ENCODE results near the gene DCAF11. TPM values are rescaled to one million over a fixed set of nuclear protein-coding genes. Genes with fewer than 3 reads are reported as not detected.

Gene DCAF11
- total RNA-seq, 4 donors from 2014 or later = 64.2 to 71.7 (median 68.3) TPM

GRCh38 chr14:24110060-24110459 is 4.5 kb upstream of the DCAF11 start:
- no peaks in the 10 kb centered on the region for H3K9me3 ChIP-seq
- 82% methylated on average over 9 of the region's 9 CpGs for WGBS
- no peaks in the 10 kb centered on the region for H3K36me3 ChIP-seq
- no peak for TF ChIP-seq EP300 (IDR thresholded peaks at IDR 0.05)
- TF ChIP-seq POLR2AphosphoS5 (IDR thresholded peaks at IDR 0.05) = no peak
- no peak for TF ChIP-seq CTCF (IDR thresholded peaks at IDR 0.05)
- no peak for TF ChIP-seq POLR2A (IDR thresholded peaks at IDR 0.05)
- H3K4me1 ChIP-seq = peaks cover 20% of the 10 kb centered on the region
- no peak for DNase-seq (ENCODE audit: low spot score in 2 of 2)
- H3K4me3 ChIP-seq = no peak overlapping the region
- no peak overlapping the region for H3K27ac ChIP-seq
- no peaks in the 10 kb centered on the region for H3K27me3 ChIP-seq

DNA sequence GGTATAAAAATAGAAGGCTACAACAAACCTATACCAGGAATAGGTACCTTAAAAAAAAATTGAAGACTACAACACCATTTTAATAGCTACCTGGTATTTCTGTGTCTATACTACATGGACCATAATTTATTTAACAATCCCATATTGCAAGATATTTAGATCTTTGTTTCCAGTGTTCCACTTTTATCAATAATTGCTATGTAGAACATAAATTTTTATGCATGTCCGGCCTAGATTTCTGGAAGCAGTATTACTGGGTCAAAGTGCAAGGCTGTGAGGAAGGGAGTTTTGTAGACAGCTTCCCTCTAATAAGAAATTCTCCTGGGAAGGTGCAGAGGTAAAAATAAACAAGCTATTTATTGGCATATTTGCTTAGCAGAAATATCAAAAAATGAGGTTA is 4.1 kb upstream of the DCAF11 start:
- no peak for DNase-seq (ENCODE audit: low spot score in 2 of 2)
- H3K27ac ChIP-seq = no peak overlapping the region
- no peak for TF ChIP-seq EP300 (IDR thresholded peaks at IDR 0.05)
- no peak for TF ChIP-seq POLR2AphosphoS5 (IDR thresholded peaks at IDR 0.05)
- no peak for TF ChIP-seq CTCF (IDR thresholded peaks at IDR 0.05)
- TF ChIP-seq POLR2A (IDR thresholded peaks at IDR 0.05) = no peak
- H3K27me3 ChIP-seq = no peaks in the 10 kb centered on the region
- H3K4me3 ChIP-seq = no peak overlapping the region
- no peaks in the 10 kb centered on the region for H3K9me3 ChIP-seq
- 65% methylated on average over 1 of the region's 1 CpG for WGBS
- no peaks in the 10 kb centered on the region for H3K36me3 ChIP-seq
- H3K4me1 ChIP-seq = peaks cover 24% of the 10 kb centered on the region

- no peaks in the 10 kb centered on the region for H3K9me3 ChIP-seq
- H3K27me3 ChIP-seq = no peaks in the 10 kb centered on the region
- DNase-seq (ENCODE audit: low spot score in 2 of 2) = no peak
- H3K27ac ChIP-seq = peak overlapping the region; percentile 100
- peaks cover 35% of the 10 kb centered on the region for H3K4me1 ChIP-seq
- H3K4me3 ChIP-seq = peak overlapping the region; percentile 70
- no peak for TF ChIP-seq POLR2A (IDR thresholded peaks at IDR 0.05)
- no peak for TF ChIP-seq CTCF (IDR thresholded peaks at IDR 0.05)
- no peak for TF ChIP-seq POLR2AphosphoS5 (IDR thresholded peaks at IDR 0.05)
- no peak for TF ChIP-seq EP300 (IDR thresholded peaks at IDR 0.05)
- WGBS = 19% methylated on average over 15 of the region's 15 CpGs
- peaks cover 14% of the 10 kb centered on the region for H3K36me3 ChIP-seq
These were observed 1.2 kb upstream of the DCAF11 start for GRCh38 chr14:24113379-24113800.

GRCh38 chr14:24113801-24114531 is 611 bp upstream of the DCAF11 start:
- no peaks in the 10 kb centered on the region for H3K9me3 ChIP-seq
- H3K36me3 ChIP-seq = peaks cover 19% of the 10 kb centered on the region
- 0% methylated on average over 23 of the region's 42 CpGs for WGBS
- no peaks in the 10 kb centered on the region for H3K27me3 ChIP-seq
- peak overlapping the region; percentile 70 for H3K4me3 ChIP-seq
- DNase-seq (ENCODE audit: low spot score in 2 of 2) = peak; percentile 94
- TF ChIP-seq POLR2AphosphoS5 (IDR thresholded peaks at IDR 0.05) = peak in 1 of 3 donors; percentile 32
- no peak for TF ChIP-seq POLR2A (IDR thresholded peaks at IDR 0.05)
- H3K27ac ChIP-seq = peak overlapping the region; percentile 100
- H3K4me1 ChIP-seq = peaks cover 30% of the 10 kb centered on the region

DNA sequence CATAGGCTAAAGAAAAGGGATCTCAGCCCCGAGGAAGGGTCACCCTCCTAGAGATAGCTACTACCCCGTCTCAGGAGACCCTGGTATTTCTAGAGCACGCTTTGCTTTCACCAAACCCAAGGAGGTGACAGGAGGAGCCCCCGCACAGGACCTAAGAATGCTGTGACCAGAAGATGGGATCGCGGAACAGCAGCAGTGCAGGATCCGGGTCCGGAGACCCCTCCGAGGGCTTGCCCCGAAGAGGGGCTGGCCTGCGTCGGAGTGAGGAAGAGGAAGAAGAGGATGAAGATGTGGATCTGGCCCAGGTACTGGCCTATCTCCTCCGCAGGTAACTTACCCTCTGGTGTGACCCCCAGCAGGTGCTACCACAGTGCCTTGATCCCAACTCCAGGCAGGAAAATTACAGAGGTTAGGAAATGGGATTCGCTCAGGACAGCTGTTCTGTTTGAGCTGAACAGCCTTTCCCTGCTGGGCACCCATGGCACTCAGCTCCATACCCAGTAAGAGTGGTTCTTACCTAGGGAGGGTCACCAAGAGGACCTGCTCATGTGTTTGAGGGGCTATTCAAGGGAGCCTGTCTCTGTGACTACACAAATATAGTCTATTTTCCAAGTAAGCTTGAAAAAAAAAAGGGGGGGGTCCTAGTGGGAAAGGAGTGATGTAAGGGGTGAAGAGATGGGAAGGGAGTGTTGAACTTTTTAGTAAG is 998 bp downstream of the DCAF11 start:
- TF ChIP-seq POLR2AphosphoS5 (IDR thresholded peaks at IDR 0.05) (no peak), EP300 (IDR thresholded peaks at IDR 0.05) (no peak), POLR2A (IDR thresholded peaks at IDR 0.05) (no peak), CTCF (IDR thresholded peaks at IDR 0.05) (no peak)
- no peaks in the 10 kb centered on the region for H3K27me3 ChIP-seq
- peaks cover 27% of the 10 kb centered on the region for H3K4me1 ChIP-seq
- peak overlapping the region; percentile 100 for H3K27ac ChIP-seq
- no peak for DNase-seq (ENCODE audit: low spot score in 2 of 2)
- WGBS = 4% methylated on average over 14 of the region's 14 CpGs
- peak overlapping the region; percentile 70 for H3K4me3 ChIP-seq
- peaks cover 35% of the 10 kb centered on the region for H3K36me3 ChIP-seq
- H3K9me3 ChIP-seq = no peaks in the 10 kb centered on the region
